ENCODE measurements around the gene CXCL17.

CXCL17 gene, protein sequence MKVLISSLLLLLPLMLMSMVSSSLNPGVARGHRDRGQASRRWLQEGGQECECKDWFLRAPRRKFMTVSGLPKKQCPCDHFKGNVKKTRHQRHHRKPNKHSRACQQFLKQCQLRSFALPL

DNA sequence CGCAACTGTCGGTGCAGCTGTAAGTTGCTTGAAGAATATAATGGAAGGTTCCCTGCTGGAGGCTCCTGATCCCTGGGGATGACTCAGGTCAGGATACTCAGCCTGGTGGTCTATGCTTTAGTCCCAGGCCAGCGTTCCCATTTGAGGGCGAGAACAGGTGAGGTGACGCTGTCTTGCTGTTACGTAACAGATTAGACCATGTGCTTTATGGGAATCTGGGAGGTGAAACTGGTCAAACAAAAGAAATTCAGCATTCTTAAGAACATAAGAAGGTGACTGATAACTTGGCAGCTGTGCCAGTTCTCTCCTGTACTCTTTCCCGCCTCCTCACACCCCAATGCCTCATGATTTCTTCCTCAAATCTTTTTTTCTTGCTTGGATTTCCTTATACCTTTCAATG lies at the start of gene CXCL17:
Gene CXCL17, minus strand, starts transcription at position 114 of the 400 bp plus-strand sequence. CDS start 114 bp downstream, outside the sequence.
- TF ChIP-seq GATA3 (IDR thresholded peaks at IDR 0.05; ENCODE audit: low read depth, low read length) = no peak
- TF ChIP-seq GATA2 (IDR thresholded peaks at IDR 0.05; ENCODE audit: low read depth, low read length) = no peak

DNA sequence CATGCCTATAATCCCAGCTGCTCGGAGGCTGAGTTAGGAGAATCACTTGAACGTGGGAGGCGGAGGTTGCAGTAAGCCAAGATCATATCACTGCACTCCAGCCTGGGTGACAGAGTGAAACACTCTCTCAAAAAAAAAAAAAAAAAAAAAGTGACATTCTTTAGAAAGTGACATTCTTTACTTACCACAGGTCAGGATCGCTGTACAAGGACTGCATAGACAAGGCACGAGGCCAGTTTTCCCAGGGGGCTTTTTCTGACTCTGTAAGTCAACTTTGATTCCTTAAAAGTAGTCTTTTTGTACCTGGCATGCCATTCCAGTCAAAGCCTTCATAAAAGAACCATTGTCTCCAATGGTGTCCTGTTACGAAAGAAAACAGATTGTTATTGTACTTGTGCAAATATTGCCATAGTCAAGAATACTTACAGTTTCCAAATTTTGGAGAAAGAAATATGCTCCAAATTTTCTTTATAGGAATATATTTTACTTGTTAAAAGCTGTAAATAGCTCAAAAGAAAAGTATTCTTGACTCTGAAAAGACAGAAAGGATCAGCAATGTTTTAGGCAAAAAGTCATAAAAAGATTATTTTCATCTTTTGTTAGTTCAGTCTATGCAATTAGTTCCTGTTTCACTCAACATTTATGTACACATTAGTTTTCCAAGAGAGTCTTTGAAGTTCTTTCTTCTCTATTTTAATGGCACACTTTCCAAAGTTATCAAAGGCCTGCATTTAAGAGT lies 46.2 kb upstream of the CXCL17 start:
- TF ChIP-seq GATA2 (IDR thresholded peaks at IDR 0.05; ENCODE audit: low read depth, low read length) (no peak), GATA3 (IDR thresholded peaks at IDR 0.05; ENCODE audit: low read depth, low read length) (no peak)

DNA sequence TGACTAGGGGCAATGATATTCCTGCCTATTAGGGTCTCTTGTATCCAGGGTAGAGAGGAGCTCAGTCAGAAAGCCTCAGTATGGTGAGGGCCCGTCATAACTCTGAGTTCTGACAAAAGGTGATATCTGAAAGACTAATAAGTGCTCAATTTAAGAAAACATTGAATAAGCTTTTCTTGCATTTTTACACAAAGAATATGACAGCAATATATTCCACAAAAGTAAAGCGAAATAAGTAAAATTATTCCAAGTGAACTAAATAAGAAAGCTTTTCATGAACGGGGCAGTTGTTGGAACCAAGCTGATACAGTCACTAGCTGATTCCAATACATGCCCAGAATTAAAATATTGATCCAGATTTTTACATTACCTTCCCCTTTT lies 45.0 kb upstream of the CXCL17 start:
- TF ChIP-seq GATA3 (IDR thresholded peaks at IDR 0.05; ENCODE audit: low read depth, low read length) = no peak
- TF ChIP-seq GATA2 (IDR thresholded peaks at IDR 0.05; ENCODE audit: low read depth, low read length) = no peak

DNA sequence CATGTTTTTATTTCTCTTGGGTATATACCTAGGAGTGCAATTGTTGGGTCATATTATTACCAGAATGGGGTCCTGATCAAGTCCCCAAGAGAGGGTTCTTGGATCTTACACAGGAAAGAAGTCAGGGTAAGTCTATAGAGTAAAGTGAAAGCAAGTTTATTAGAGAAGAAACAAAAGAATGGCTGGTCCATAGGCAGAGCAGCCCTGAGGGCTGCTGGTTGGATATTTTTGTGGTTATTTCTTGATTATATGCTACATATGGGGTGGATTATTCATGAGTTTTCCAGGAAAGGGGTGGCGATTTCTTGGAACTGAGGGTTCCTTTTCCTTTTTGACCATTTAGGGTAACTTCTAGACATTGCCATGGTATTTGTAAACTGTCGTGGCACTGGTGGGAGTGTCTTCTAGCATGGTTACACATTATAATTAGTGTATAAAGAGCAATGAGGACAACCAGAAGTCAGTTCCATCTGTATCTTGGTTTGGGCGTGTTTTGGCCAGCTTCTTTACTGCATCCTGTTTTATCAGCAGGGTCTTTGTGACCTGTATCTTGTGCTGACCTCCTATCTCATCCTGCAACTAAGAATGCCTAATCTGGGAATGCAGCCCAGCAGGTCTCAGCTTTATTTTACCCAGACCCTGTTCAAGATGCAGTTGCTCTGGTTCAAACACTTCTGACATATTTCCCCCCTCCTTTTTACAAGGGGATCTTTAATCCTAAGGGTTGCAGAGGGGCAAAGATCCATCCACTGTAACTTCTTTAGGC lies 44.5 kb upstream of the CXCL17 start:
- TF ChIP-seq GATA3 (IDR thresholded peaks at IDR 0.05; ENCODE audit: low read depth, low read length) (no peak), GATA2 (IDR thresholded peaks at IDR 0.05; ENCODE audit: low read depth, low read length) (no peak)

DNA sequence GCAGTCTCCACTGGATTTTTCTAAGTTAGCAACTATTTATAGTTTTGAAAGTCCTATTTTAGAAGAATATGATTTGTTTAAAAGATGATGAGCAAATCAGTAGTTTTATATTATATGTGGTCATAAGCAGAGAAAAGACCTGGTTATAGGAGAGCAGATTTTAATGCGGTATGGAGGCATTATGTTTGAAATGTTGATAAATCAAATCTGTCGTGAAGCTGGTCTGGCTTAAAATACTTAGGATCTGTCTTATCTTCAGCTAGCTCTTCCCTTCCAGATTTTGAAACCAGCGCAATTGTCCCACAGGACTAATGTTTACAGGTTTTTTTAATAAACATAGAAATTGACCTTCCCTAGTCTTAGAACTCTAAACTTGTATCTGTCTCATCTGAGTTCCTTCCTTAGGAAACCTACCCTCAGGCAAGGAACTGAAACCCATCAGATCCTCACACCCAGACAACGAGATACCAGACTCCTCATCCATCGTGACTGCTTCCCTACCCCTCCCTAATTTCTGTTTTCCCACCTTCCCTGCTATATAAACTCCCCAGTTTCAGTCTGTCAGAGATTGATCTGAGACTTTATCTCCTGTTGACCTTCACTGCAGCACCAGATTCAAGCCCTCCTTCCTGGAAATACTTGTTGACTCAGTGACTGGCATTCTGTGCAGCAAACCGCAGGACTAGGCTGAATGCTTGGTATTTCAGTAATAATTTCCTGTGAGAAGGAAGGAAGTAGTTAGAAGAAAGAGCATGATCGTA lies 37.8 kb upstream of the CXCL17 start:
- no peak for TF ChIP-seq GATA3 (IDR thresholded peaks at IDR 0.05; ENCODE audit: low read depth, low read length)
- TF ChIP-seq GATA2 (IDR thresholded peaks at IDR 0.05; ENCODE audit: low read depth, low read length) = no peak

DNA sequence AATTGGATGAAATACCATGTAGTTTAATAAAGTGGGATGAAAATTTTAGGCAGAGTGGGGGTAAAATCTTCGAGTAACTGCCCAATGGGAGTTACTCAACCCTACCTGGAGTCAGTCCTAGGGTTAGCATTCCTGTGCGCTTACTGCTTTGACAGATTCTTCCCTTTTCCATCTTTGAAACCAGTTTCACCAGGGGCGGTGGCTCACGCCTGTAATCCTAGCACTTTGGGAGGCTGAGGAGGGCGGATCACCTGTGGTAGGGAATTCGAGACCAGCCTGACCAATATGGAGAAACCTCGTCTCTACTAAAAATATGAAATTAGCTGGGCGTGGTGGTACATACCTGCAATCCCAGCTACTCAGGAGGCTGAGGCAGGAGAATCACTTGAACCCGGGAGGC lies 37.0 kb upstream of the CXCL17 start:
- TF ChIP-seq GATA3 (IDR thresholded peaks at IDR 0.05; ENCODE audit: low read depth, low read length) = no peak
- TF ChIP-seq GATA2 (IDR thresholded peaks at IDR 0.05; ENCODE audit: low read depth, low read length) = no peak

DNA sequence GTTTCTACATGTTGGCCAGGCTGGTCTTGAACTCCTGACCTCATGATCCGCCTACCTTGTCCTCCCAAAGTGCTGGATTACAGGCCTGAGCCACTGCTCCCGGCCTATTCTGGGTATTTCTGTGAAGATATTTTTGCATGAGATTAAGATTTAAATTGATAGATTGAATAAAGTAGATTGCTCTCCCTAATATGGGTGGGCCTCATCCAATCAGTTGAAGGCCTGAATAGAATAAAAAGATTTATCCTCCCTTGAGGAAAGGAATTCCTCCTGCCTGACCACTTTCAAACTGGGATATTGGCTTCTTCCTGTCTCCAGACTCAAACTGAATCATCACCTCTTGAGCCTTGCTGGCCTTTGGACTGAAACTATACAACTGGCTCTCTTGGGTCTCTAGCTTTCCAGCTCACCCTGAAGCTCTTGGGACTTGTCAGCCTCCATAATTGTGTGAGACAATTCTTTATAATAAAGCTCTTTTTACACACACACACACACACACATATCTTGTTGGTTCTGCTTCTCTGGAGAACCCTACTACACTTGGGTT lies 36.1 kb upstream of the CXCL17 start:
- TF ChIP-seq GATA3 (IDR thresholded peaks at IDR 0.05; ENCODE audit: low read depth, low read length) (no peak), GATA2 (IDR thresholded peaks at IDR 0.05; ENCODE audit: low read depth, low read length) (no peak)

DNA sequence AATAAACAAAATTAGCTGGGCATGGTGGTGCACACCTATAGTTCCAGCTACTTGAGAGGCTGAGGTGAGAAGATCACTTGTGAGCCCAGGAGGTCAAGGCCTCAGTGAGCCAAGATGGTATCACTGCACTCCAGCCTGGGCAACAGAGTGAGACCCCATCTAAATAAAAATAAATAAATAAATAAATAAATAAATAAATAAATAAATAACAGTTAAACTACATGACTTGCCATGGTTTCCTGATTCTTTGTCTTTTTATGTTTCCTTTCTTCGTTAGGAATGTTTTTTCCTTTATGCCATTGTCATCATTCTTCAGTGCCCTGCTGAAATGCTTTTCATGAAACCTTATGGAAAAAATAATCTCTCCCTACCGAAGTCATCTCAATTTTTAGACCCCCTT lies 35.2 kb upstream of the CXCL17 start:
- TF ChIP-seq GATA2 (IDR thresholded peaks at IDR 0.05; ENCODE audit: low read depth, low read length) (no peak), GATA3 (IDR thresholded peaks at IDR 0.05; ENCODE audit: low read depth, low read length) (no peak)

DNA sequence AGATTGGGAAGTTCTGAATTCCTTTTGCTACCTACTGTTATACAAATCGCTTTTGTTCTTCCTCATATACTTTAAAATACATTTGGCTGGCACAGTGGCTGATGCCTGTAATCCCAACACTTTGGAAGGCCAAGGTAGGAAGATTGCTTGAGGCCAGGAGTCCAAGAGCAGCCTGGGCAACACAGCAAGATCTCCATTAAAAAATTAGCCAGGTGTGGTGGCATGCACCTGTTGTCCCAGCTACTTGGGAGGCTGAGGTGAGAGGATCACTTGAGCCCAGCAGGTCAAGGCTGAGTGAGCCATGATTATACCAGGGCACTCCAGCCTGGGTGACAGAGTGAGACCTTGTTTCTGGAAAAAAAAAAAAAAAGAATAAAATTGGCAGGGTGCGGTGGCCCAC lies 34.4 kb upstream of the CXCL17 start:
- TF ChIP-seq GATA3 (IDR thresholded peaks at IDR 0.05; ENCODE audit: low read depth, low read length) (no peak), GATA2 (IDR thresholded peaks at IDR 0.05; ENCODE audit: low read depth, low read length) (no peak)

DNA sequence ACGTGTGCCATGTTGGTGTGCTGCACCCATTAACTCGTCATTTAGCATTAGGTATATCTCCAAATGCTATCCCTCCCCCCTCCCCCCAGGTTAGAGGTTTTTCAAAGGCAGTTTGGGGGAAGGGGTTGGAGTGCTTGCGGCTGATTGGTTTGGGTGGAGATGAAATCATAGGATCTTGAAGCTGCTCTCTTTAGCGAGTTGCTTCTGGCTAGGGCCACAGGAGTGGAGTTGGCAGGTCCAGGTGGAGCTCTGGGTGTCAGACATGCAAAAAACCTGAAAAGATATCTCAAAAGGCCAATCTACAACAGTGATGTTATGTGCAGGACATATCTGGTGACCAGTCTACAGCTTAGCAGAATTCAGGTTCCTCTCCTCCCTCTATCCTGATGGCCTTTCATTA lies 32.6 kb upstream of the CXCL17 start:
- TF ChIP-seq GATA3 (IDR thresholded peaks at IDR 0.05; ENCODE audit: low read depth, low read length) (no peak), GATA2 (IDR thresholded peaks at IDR 0.05; ENCODE audit: low read depth, low read length) (no peak)

DNA sequence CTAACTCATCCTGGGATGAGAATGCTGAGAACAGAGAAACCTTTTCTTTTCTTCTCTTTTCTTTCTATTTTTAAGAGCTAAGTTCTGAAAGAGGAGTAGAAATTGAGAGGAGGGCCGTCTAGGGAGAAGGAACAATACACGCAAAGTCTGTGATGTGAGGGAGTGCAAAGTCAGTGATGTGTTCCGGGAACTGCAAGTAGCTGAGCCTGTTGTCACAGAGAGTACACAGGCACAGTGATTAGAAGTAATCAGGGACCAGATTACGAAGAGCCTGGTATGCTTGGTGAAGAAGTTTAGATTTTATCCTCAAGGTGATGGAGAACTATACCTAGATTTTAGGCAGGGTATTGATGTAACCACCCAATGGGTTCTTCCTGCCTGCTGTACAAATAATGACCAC lies 32.0 kb upstream of the CXCL17 start:
- TF ChIP-seq GATA3 (IDR thresholded peaks at IDR 0.05; ENCODE audit: low read depth, low read length) (no peak), GATA2 (IDR thresholded peaks at IDR 0.05; ENCODE audit: low read depth, low read length) (no peak)

DNA sequence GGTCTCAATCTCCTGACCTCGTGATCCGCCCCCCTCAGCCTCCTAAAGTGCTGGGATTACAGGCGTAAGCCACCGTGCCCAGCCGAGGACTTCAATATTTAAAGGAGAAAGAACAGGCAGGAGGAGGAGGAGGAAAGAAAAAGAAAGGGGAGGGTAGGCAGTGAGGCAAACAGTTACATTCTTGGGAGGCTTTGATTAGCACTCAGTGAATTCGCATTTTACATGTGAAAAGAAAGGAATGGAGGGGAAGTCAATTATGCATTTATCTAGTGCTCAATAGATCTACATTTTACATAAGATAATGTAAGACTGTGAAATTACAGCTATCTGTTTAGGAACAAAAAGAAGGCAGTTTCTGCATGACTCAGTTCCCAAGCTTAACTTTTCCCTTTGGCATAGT lies 30.9 kb upstream of the CXCL17 start:
- no peak for TF ChIP-seq GATA2 (IDR thresholded peaks at IDR 0.05; ENCODE audit: low read depth, low read length)
- TF ChIP-seq GATA3 (IDR thresholded peaks at IDR 0.05; ENCODE audit: low read depth, low read length) = no peak

DNA sequence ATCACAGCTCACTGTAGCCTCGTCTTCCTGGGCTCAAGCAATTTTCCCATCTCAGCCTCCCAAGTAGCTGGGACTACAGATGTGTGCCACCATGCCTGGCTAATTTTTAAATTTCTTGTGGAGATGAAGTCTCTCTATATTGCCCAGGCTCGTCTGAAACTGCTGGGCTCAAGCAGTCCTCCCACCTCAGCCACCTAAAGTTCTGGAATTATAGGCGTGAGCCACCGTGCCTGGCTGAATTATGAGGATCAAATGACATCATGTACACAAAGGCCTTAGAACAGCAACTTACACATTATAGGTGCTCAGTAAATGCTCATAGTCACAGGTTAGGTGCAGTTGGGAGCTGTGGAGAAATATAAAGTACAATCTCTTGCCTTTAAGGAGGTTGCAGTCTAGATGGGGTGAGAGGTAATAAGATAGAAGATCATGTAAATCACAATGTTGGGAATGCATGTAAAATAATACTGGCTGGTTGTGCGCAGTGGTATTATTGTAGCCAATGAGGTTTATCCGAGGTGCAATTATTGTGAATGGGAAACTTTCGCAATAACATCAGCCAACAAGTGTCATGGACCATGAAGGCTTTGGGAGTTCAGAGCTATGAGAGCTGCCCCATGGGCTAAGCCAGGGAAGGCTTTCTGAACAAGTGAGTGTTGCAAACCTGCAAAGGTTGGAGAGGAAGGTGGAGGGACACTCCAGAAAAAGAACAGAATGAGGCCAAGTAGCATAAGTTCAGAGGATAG lies 29.8 kb upstream of the CXCL17 start:
- no peak for TF ChIP-seq GATA3 (IDR thresholded peaks at IDR 0.05; ENCODE audit: low read depth, low read length)
- TF ChIP-seq GATA2 (IDR thresholded peaks at IDR 0.05; ENCODE audit: low read depth, low read length) = no peak

Measured in SH-SY5Y (cell line).